Common myeloid progenitor, CD34-positive (primary cell): Measurements from ENCODE around the gene XPA.

Source experiments
- CTCF ChIA-PET: fragments of 350-600 bp; sonication (Branson Sonifier 250); formaldehyde crosslinking; loops from one replicate; lab custom pipeline; 2021; ENCODE audit warnings: antibody characterized with exemption; lab: Charles Lee
- POLR2A ChIA-PET: fragments of 350-600 bp; sonication (Branson Sonifier 250); formaldehyde crosslinking; loops from one replicate; lab custom pipeline; 2021; ENCODE audit warnings: antibody characterized with exemption; lab: Charles Lee
- DNase-seq, 3 donors: peaks; one replicate each; pipeline versions ENCODE4 v3.0.0 to v3.0.0-alpha.2; 2013
- H3K27ac ChIP-seq, 2 experiments: 1 replicate in 1 of 2; 2 replicates in 1 of 2; pipeline ENCODE4 v1.7.0; 2013; ENCODE audit warnings: inconsistent platforms in 2 of 2, low read length in 2 of 2, mild to moderate bottlenecking in 2 of 2, low read depth in 1 of 2, moderate library complexity in 1 of 2; ENCODE audit not compliant: severe bottlenecking in 2 of 2, insufficient read depth in 1 of 2, poor library complexity in 1 of 2
- H3K27me3 ChIP-seq, 5 experiments: replicated peaks in 2 of 5; 1 replicate in 3 of 5; 2 replicates in 2 of 5; pipeline versions ENCODE4 v1.6.1 to v1.7.0; 2013; ENCODE audit warnings: low read length in 4 of 5, mild to moderate bottlenecking in 2 of 5, moderate library complexity in 2 of 5, inconsistent platforms in 1 of 5; ENCODE audit not compliant: insufficient read depth in 5 of 5, control insufficient read depth in 4 of 5
- H3K36me3 ChIP-seq, 4 experiments: 1 replicate in 2 of 4; 2 replicates in 2 of 4; pipeline versions ENCODE4 v1.6.1 to v1.7.0; 2013; ENCODE audit warnings: low read length in 3 of 4, control low read depth in 1 of 4, mild to moderate bottlenecking in 1 of 4; ENCODE audit not compliant: control insufficient read depth in 4 of 4, insufficient read depth in 4 of 4
- H3K4me1 ChIP-seq, 4 experiments: 1 replicate in 3 of 4; 2 replicates in 1 of 4; pipeline versions ENCODE4 v1.6.1 to v1.7.1; 2013; ENCODE audit warnings: low read length in 3 of 4, mild to moderate bottlenecking in 3 of 4, control low read depth in 1 of 4, inconsistent platforms in 1 of 4, moderate library complexity in 1 of 4; ENCODE audit not compliant: control insufficient read depth in 4 of 4, insufficient read depth in 4 of 4; ENCODE audit errors: control extremely low read depth in 1 of 4
- H3K4me3 ChIP-seq, 7 experiments: 1 replicate in 4 of 7; 2 replicates in 3 of 7; pipeline versions ENCODE4 v1.5.1 to v1.7.0; 2013; ENCODE audit warnings: mild to moderate bottlenecking in 7 of 7, low read length in 6 of 7, moderate library complexity in 6 of 7, inconsistent platforms in 2 of 7, low read depth in 2 of 7, control low read depth in 1 of 7; ENCODE audit not compliant: insufficient read depth in 4 of 7, control insufficient read depth in 1 of 7; ENCODE audit errors: extremely low read depth in 1 of 7
- H3K9me3 ChIP-seq, 5 experiments: 1 replicate in 4 of 5; 2 replicates in 1 of 5; pipeline versions ENCODE4 v1.6.1 to v1.7.1; 2013; ENCODE audit warnings: low read length in 4 of 5, mild to moderate bottlenecking in 2 of 5, inconsistent platforms in 1 of 5, low read depth in 1 of 5, moderate library complexity in 1 of 5; ENCODE audit not compliant: control insufficient read depth in 4 of 5, insufficient read depth in 2 of 5; ENCODE audit errors: control extremely low read depth in 1 of 5
- WGBS: methylation state at CpG from one replicate; pipeline ENCODE4 v1.1.5; 2013; ENCODE audit not compliant: insufficient coverage; 5-methylcytosine and 5-hydroxymethylcytosine counted together

XPA gene

DNA sequence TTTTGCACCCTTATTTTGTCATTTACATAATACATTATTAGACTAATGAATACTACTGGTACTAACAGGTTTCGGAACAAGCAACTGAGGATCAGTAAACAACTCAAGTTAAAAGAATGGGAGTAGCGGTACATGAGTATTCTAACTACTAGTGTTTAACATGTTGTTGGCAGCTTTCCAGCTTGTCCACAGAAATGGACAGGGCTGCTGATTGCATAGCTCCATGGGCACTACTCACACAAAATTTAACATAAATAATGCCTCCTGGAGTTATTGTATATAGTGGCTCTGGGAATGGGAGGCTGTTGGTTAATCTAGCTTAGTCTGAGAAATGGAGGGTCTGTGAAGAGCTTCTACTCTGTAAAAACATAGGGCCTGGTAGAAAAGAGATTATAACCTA lies 56.8 kb downstream of the XPA start:
- peaks cover 0 to 18% (median 12%) of the 10 kb centered on the region in 4 experiments for H3K4me1 ChIP-seq
- ChIA-PET POLR2A (no interaction called here), CTCF (interaction anchor here (0.8 to 2.3 kb wide), 6 partner anchors 8 to 173 kb away, joined by 3 to 14 read pairs (median 4); no protein-coding TSS in a partner anchor)
- no peak overlapping the region for H3K27ac ChIP-seq
- no peak overlapping the region for H3K4me3 ChIP-seq
- no peaks in the 10 kb centered on the region for H3K9me3 ChIP-seq
- WGBS: 100% methylated on average over 1 of the region's 2 CpGs
- DNase-seq: no peak
- no peaks in the 10 kb centered on the region for H3K27me3 ChIP-seq
- peaks cover 12 to 44% (median 25%) of the 10 kb centered on the region in 4 experiments for H3K36me3 ChIP-seq

DNA sequence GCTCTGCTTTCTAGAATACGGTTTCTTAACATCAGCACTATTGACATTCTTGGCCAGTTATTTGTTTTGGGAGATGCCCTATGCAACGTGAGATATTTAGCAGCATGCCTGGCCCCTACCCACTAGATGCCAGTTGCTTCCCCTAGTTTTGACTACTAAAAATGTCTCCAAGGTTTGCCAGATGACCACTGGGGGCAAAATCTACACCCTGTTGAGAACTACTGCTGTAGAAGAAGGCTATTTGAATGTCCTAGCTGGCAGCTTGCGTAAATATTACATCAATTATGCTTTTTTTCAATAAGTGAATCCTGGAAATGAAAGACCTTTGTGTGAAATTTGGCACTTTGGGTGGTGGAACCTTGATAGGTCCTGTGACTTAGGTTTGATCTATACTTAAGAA lies 58.5 kb downstream of the XPA start:
- H3K9me3 ChIP-seq: no peaks in the 10 kb centered on the region
- H3K27ac ChIP-seq: no peak overlapping the region
- peaks cover 6 to 31% (median 16%) of the 10 kb centered on the region in 4 experiments for H3K36me3 ChIP-seq
- DNase-seq: peak in 2 of 3 donors; percentile 33 to 35
- peaks cover 11 to 28% (median 25%) of the 10 kb centered on the region in 4 experiments for H3K4me1 ChIP-seq
- CTCF ChIA-PET: interaction anchor here (0.8 to 2.4 kb wide), 8 partner anchors 10 to 171 kb away, joined by 3 to 14 read pairs (median 4); no protein-coding TSS in a partner anchor
- WGBS: 93% methylated on average over 2 of the region's 3 CpGs
- POLR2A ChIA-PET: no interaction called here
- H3K4me3 ChIP-seq: no peak overlapping the region
- no peaks in the 10 kb centered on the region for H3K27me3 ChIP-seq

DNA sequence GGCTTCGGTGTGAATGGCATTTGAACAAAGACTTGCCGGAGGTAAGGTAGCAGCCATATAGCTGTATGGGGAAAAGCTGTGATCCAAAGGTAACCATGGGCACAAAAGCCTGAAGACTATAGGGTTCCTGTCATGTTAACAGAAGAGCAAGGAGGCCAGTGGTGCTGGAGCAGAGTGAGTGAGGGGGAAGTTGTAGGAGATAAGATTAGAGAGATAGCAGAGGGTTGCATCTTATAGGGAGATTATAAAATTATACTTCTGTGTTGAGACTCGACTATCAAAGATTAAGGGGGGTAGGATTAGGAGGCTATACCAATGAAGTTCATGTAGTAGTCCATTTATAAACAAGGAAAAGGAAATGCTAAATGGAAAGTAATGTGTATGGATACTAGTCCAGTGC lies 60.2 kb downstream of the XPA start:
- Histone ChIP-seq H3K4me1 (peaks cover 19 to 35% (median 31%) of the 10 kb centered on the region in 4 experiments), H3K27me3 (no peaks in the 10 kb centered on the region), H3K36me3 (peaks cover 0 to 14% (median 8%) of the 10 kb centered on the region in 4 experiments), H3K9me3 (no peaks in the 10 kb centered on the region), H3K4me3 (no peak overlapping the region), H3K27ac (no peak overlapping the region)
- ChIA-PET POLR2A (no interaction called here), CTCF (interaction anchor here (1.6 kb wide), 1 partner anchor 8 kb away, joined by 4 read pairs; no protein-coding TSS in a partner anchor)
- DNase-seq: no peak
- WGBS: 89% methylated on average over 3 of the region's 3 CpGs

DNA sequence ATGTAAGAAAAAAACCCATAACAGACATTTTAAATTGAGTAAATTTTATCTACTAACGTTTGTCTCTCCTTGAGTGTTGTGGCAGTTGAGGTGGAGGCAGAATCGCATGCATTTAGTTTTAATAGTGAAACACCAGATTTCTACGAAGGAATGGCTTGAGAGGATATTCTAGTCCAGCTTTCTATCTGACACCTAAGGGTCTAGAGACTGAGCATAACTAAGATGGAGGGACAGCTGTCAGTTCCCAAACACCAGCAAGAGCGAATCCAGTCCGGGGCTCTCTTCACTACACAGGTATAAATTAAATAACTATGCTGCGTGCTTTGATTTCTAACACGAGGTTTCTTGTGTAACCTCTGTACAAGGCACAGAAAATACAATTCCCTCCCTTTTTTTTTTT lies 62.1 kb downstream of the XPA start:
- WGBS: 97% methylated on average over 6 of the region's 7 CpGs
- Histone ChIP-seq H3K27me3 (no peaks in the 10 kb centered on the region), H3K27ac (peak overlapping the region in 1 of 2 experiments; percentile 99), H3K4me3 (peak overlapping the region in 4 of 7 experiments; percentile 34 to 96 (median 92)), H3K36me3 (peaks cover 0 to 5% (median 1%) of the 10 kb centered on the region in 4 experiments), H3K4me1 (peaks cover 19 to 41% (median 36%) of the 10 kb centered on the region in 4 experiments), H3K9me3 (no peaks in the 10 kb centered on the region)
- CTCF ChIA-PET: no interaction called here
- POLR2A ChIA-PET: no interaction called here
- DNase-seq: no peak

- Histone ChIP-seq H3K9me3 (no peaks in the 10 kb centered on the region), H3K4me3 (peak overlapping the region; percentile 90 to 98 (median 95)), H3K27me3 (no peaks in the 10 kb centered on the region), H3K4me1 (peaks cover 19 to 42% (median 36%) of the 10 kb centered on the region in 4 experiments), H3K36me3 (peaks cover 0 to 6% (median 1%) of the 10 kb centered on the region in 4 experiments), H3K27ac (peak overlapping the region; percentile 99)
- peak in 2 of 3 donors; percentile 11 to 31 for DNase-seq
- ChIA-PET POLR2A (interaction anchor here (0.9 to 1.0 kb wide), 2 partner anchors 18 to 304 kb away, joined by 3 to 4 read pairs; partner anchors contain the start of gene HEMGN), CTCF (interaction anchor here (0.8 to 1.3 kb wide), 2 partner anchors 65 to 70 kb away, joined by 3 read pairs; no protein-coding TSS in a partner anchor)
- 0% methylated on average over 33 of the region's 43 CpGs for WGBS
Measured at GRCh38 chr9:97633859-97634490, 63.2 kb downstream of the XPA start.

DNA sequence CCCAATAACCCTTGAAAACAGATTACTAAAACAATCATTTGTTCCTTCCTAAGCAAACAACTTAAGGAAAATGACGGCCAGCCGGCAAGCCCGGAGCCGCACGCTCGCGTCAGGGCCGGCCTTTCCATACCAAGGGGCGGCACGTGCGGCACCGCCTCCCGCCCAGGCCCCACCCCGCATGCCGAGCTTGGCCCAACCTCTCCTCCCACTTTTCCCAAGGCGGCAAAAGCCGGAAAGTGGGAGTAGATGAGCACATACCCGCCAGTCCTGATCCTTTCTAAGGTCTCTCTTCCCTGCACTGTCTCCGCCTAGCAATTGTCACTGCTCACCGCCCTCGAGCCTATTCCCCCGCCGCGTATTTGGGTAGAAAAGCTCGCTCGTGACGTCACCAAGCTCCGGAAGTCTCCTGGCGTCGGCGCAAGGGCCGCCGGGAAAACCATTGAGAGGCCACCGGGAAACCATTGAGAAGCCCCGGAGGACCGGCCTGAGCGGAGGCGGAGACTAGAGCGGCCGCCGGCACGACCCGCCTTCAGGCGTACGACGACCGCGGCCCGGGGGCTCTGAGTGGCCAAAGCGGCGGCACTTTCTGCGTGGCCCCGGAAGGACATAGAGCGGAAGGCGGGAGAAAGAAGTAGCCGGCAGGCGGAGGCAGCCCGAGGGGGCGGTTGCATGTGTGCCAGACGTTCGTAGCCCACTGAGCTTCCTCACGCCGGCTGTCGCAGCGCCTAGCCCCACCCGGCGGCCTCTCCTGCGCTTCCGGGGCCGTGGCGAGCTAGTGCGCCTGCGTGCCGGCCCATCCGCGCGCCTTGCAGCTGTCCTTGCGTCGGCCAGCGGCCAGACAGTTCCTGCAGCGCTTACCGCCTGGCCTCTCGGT lies 63.9 kb downstream of the XPA start, which contains the start of the genes NCBP1 and TSTD2:
TSS of gene NCBP1 (plus strand) at position 837 of the 874 bp plus-strand sequence. CDS start 61 bp downstream, outside the sequence.
TSS of gene TSTD2 (minus strand) at position 384 of the 874 bp plus-strand sequence. CDS start 5,806 bp downstream, outside the sequence.
- peak within 1 kb of the TSS; percentile 90 to 98 (median 95) for H3K4me3 ChIP-seq
- H3K36me3 ChIP-seq: peaks cover 0 to 6% (median 1%) of the 10 kb centered on the region in 4 experiments
- DNase-seq: peak; percentile 99
- H3K9me3 ChIP-seq: no peaks in the 10 kb centered on the region
- ChIA-PET POLR2A (interaction anchor here (0.8 to 1.0 kb wide), 3 partner anchors 17 to 350 kb away, joined by 3 to 4 read pairs (median 3); partner anchors contain the start of genes ANP32B and HEMGN), CTCF (interaction anchor here (0.8 to 1.6 kb wide), 5 partner anchors 12 to 159 kb away, joined by 3 to 6 read pairs (median 3); no protein-coding TSS in a partner anchor)
- H3K4me1 ChIP-seq: peaks cover 19 to 44% (median 36%) of the 10 kb centered on the region in 4 experiments
- WGBS: 0% methylated on average over 82 of the region's 83 CpGs
- no peaks in the 10 kb centered on the region for H3K27me3 ChIP-seq
- peak within 1 kb of the TSS; percentile 99 for H3K27ac ChIP-seq
